A549 treated with DMSO at 1 μM for 4 hours (cell line): ENCODE results near the gene PARD6G. TPM values are rescaled to one million over a fixed set of nuclear protein-coding genes. Genes with fewer than 3 reads are reported as not detected.

Experiments used
- total RNA-seq: library from RNA; stranded (reverse); fragments of 200-300 nt; extraction: Qiagen RNA extraction; gene quantifications from 5 replicates; pipeline ENCODE4 v1.2.3, GENCODE V29; 2022; ENCODE audit warnings: low read depth

Gene PARD6G
- total RNA-seq: 1.8 to 3.3 TPM (median 3.1 TPM) in 5 replicates

GRCh38 chr18:80247393-80247841, at the start of gene PARD6G:
Gene PARD6G (minus strand): TSS chr18:80247514. CDS start chr18:80247348, 166 bp downstream.

GRCh38 chr18:80108739-80109675, 138.3 kb downstream of the PARD6G start, which contains the start of gene ADNP2:
Gene ADNP2 (plus strand): TSS chr18:80109262. CDS start chr18:80117543, 8,281 bp downstream.

Other genes with a start within 250 kb of the PARD6G start
- 28.2 to 31.6 TPM (median 30.2 TPM) in 5 replicates for gene RBFA, start 213.1 kb downstream of the PARD6G start, total RNA-seq
- 13.0 to 13.6 TPM (median 13.3 TPM) in 5 replicates for gene ADNP2, start 138.3 kb downstream of the PARD6G start, total RNA-seq